Measurements from ENCODE around the gene APOC4.

DNA sequence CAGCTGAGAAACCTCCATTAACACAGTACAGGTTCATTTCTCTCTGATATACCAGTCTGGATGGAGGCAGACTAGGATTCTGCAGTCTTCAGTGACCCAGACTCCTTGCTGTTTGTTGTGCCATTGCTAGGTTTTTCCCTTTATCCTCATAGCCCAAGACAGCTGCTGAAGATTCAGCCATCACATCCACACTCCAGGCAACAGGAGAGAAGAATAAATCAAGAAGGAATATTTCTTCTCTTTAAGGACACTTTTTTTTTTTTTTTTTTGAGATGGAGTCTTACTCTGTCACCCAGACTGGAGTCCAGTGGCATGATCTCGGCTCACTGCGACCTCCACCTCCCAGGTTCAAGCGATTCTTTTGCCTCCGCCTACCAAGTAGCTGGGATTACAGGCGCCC lies 27.4 kb downstream of the APOC4 start:
- TF ChIP-seq JUND (IDR thresholded peaks at IDR 0.05) (no peak), RAD21 (IDR thresholded peaks at IDR 0.05; ENCODE audit: low read length) (no peak), POLR2AphosphoS5 (IDR thresholded peaks at IDR 0.05; ENCODE audit: low read depth, low read length) (no peak), YY1 (IDR thresholded peaks at IDR 0.05; ENCODE audit: low read depth) (no peak), MXI1 (IDR thresholded peaks at IDR 0.05; ENCODE audit: low read depth, low read length) (no peak), FOXM1 (IDR thresholded peaks at IDR 0.05; ENCODE audit: low read depth) (no peak), NFIC (IDR thresholded peaks at IDR 0.05; ENCODE audit: borderline replicate concordance) (no peak), GABPA (IDR thresholded peaks at IDR 0.05; ENCODE audit: low read depth) (no peak), EZH2phosphoT487 (IDR thresholded peaks at IDR 0.05; ENCODE audit: borderline replicate concordance, low read depth) (no peak), SIN3A (IDR thresholded peaks at IDR 0.05; ENCODE audit: borderline replicate concordance, low read depth, low read length) (no peak)
- TF ChIP-seq, protein P1, sequence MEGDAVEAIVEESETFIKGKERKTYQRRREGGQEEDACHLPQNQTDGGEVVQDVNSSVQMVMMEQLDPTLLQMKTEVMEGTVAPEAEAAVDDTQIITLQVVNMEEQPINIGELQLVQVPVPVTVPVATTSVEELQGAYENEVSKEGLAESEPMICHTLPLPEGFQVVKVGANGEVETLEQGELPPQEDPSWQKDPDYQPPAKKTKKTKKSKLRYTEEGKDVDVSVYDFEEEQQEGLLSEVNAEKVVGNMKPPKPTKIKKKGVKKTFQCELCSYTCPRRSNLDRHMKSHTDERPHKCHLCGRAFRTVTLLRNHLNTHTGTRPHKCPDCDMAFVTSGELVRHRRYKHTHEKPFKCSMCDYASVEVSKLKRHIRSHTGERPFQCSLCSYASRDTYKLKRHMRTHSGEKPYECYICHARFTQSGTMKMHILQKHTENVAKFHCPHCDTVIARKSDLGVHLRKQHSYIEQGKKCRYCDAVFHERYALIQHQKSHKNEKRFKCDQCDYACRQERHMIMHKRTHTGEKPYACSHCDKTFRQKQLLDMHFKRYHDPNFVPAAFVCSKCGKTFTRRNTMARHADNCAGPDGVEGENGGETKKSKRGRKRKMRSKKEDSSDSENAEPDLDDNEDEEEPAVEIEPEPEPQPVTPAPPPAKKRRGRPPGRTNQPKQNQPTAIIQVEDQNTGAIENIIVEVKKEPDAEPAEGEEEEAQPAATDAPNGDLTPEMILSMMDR (IDR thresholded peaks at IDR 0.05) = no peak
- TF ChIP-seq, protein P2, sequence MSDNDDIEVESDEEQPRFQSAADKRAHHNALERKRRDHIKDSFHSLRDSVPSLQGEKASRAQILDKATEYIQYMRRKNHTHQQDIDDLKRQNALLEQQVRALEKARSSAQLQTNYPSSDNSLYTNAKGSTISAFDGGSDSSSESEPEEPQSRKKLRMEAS (IDR thresholded peaks at IDR 0.05; ENCODE audit: low read depth) = no peak

Measured in SK-N-SH (cell line).